Gastrocnemius medialis (tissue), 4 donors: ENCODE results near the gene SLC19A3. TPM values are rescaled to one million over a fixed set of nuclear protein-coding genes. Genes with fewer than 3 reads are reported as not detected.
"Not testable (repeated sequence)": the region's sequence is repeated elsewhere in the genome, so short reads cannot be mapped to it uniquely, and the experiment has no call there.

ENCODE experiments used
- ATAC-seq, 2 donors: fragments of 150-250 bp; one replicate each; pipeline ENCODE4 v1.9.1; 2016
- DNase-seq, 2 donors: peaks; one replicate each; pipeline ENCODE4 v3.0.0-alpha.2; 2019
- H3K27ac ChIP-seq, 4 donors: fragments of 200-600 bp; sonication (generic); 1 replicate in 1 of 4; 2 replicates in 3 of 4; pipeline ENCODE4 v1.5.1; 2016 to 2018; ENCODE audit warnings: mild to moderate bottlenecking in 2 of 4, moderate library complexity in 1 of 4
- H3K27me3 ChIP-seq, 3 donors: fragments of 200-600 bp; sonication (generic) in 2 of 3; 1 replicate in 1 of 3; 2 replicates in 2 of 3; pipeline versions ENCODE4 v1.5.1 to v1.6.0; 2016 to 2019; ENCODE audit warnings: mild to moderate bottlenecking in 1 of 3, moderate library complexity in 1 of 3
- H3K36me3 ChIP-seq, 2 donors: fragments of 200-600 bp; sonication (generic) in 1 of 2; one replicate each; pipeline ENCODE4 v1.5.1; 2017 to 2018
- H3K4me1 ChIP-seq, 2 donors: fragments of 200-600 bp; sonication (generic) in 1 of 2; one replicate each; pipeline ENCODE4 v1.5.1; 2016 to 2017; ENCODE audit warnings: mild to moderate bottlenecking in 2 of 2
- H3K4me3 ChIP-seq, 4 donors: fragments of 200-600 bp; sonication (generic) in 3 of 4; 1 replicate in 1 of 4; 2 replicates in 3 of 4; pipeline ENCODE4 v1.5.1; 2016 to 2019; ENCODE audit warnings: mild to moderate bottlenecking in 2 of 4
- H3K9me3 ChIP-seq, 3 donors: fragments of 200-600 bp; sonication (generic) in 2 of 3; 1 replicate in 1 of 3; 2 replicates in 2 of 3; pipeline ENCODE4 v1.5.1; 2016 to 2019
- CTCF ChIP-seq, 5 experiments: fragments of 450-650 bp in 3 of 5; fragments of 200-600 bp in 2 of 5; sonication (generic) in 2 of 5; IDR thresholded peaks in 4 of 5; conservative IDR thresholded peaks in 1 of 5; 1 replicate in 4 of 5; 2 replicates in 1 of 5; pipeline ENCODE4 v1.5.1; 2016 to 2019; ENCODE audit warnings: antibody characterized with exemption in 5 of 5, mild to moderate bottlenecking in 3 of 5, moderate library complexity in 3 of 5
- POLR2A ChIP-seq, 2 donors: fragments of 450-650 bp; IDR thresholded peaks; one replicate each; pipeline ENCODE4 v1.6.1; 2017; ENCODE audit warnings: antibody characterized with exemption in 2 of 2, mild to moderate bottlenecking in 2 of 2, moderate library complexity in 2 of 2
- in situ Hi-C, 4 donors: fragments of 200-750 bp; cut with MboI; loops; one replicate each; pipeline versions ENCODE4 v1.15.0 to v1.8.0; 2017; ENCODE audit warnings: low sequenced_read_pairs in 4 of 4
- intact Hi-C: fragments of 100-400 bp; cut with DNase I; formaldehyde crosslinking; loops from one replicate; pipeline ENCODE4 v1.15.1; 2023; ENCODE audit warnings: low total_unique reads
- total RNA-seq, 4 donors: library from RNA; depleted of rRNA; stranded (reverse); fragments of >200 nt; gene quantifications; one replicate each; pipeline versions ENCODE4 v1.1.0 to v1.2.3, GENCODE V29; 2016

SLC19A3 gene
- total RNA-seq, 4 donors from 2014 or later = 0.20 to 0.82 (median 0.80) TPM; not detected in 1

- DNase-seq (no peak), ATAC-seq (no peak)
- no peaks in the 10 kb centered on the region for H3K36me3 ChIP-seq
- no peaks in the 10 kb centered on the region for H3K27me3 ChIP-seq
- H3K27ac ChIP-seq = no peak overlapping the region
- no peak overlapping the region for H3K4me3 ChIP-seq
- no peaks in the 10 kb centered on the region for H3K9me3 ChIP-seq
- intact Hi-C loops (no loop called here), in situ Hi-C loops (no loop called here)
- no peaks in the 10 kb centered on the region for H3K4me1 ChIP-seq
- TF ChIP-seq CTCF (IDR thresholded peaks at IDR 0.05 in 4 of 5, conservative IDR thresholded peaks at IDR 0.05 in 1 of 5) = no peak
- TF ChIP-seq POLR2A (IDR thresholded peaks at IDR 0.05) = no peak
Observed at GRCh38 chr2:227671170-227671905, 46.5 kb downstream of the SLC19A3 start.

GRCh38 chr2:227666631-227667170, 51.1 kb downstream of the SLC19A3 start, which contains the start of gene SCYGR5:
Gene SCYGR5 (plus strand): TSS chr2:227666804. CDS start chr2:227666804, 0 bp downstream.
- H3K36me3 ChIP-seq, H3K4me1 ChIP-seq, DNase-seq, ATAC-seq, H3K4me3 ChIP-seq, H3K27me3 ChIP-seq, H3K27ac ChIP-seq, intact Hi-C loops, H3K9me3 ChIP-seq: not testable (repeated sequence)
- in situ Hi-C loops = loop anchor here in 1 of 4 donors (10.0 kb wide), 1 partner anchor 98 kb away; no protein-coding TSS in a partner anchor

DNA sequence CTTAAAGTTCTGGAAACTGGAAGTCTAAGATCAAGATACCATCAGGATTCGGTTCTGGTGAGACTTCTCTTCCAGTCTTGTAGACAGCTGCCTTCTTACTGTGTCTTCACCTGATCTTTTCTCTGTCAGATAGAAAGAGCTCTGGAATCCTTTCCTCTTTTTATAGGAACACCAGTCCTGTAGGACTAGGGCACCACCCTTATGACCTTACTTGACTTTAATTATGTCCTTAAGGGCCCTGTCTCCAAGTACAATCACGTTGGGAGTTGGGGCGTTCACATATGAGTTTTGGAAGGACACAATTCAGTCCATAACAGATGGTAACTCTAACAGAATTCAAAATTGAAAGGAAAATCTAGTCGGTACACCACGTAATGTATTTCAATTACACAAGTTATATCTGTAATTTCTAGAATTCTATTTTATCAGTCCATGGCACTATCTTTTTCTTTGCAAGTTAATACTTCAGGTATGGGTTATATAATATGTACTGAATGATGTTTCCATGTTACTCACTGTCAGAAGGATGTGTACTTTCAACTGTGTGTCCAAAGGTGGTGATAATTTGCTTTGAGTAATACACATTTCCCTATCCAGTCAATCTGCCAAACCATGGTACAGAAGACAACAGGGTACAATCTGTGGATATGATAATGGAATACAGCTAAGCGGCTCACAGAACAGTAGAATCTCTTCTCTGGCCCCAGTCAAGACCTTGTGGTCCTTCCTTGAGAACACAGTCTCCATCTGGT, 52.5 kb downstream of the SLC19A3 start:
- no peaks in the 10 kb centered on the region for H3K9me3 ChIP-seq
- no peak for ATAC-seq
- H3K4me1 ChIP-seq = no peaks in the 10 kb centered on the region
- H3K27me3 ChIP-seq = no peaks in the 10 kb centered on the region
- no peak overlapping the region for H3K27ac ChIP-seq
- in situ Hi-C loops = loop anchor here in 1 of 4 donors (10.0 kb wide), 1 partner anchor 99 kb away; no protein-coding TSS in a partner anchor
- no peak for DNase-seq
- TF ChIP-seq POLR2A (IDR thresholded peaks at IDR 0.05) (no peak), CTCF (IDR thresholded peaks at IDR 0.05 in 4 of 5, conservative IDR thresholded peaks at IDR 0.05 in 1 of 5) (no peak)
- no peaks in the 10 kb centered on the region for H3K36me3 ChIP-seq
- intact Hi-C loops = no loop called here
- no peak overlapping the region for H3K4me3 ChIP-seq

GRCh38 chr2:227661827-227662226, 56.0 kb downstream of the SLC19A3 start:
- Histone ChIP-seq H3K27ac (no peak overlapping the region), H3K4me3 (no peak overlapping the region), H3K9me3 (no peaks in the 10 kb centered on the region), H3K27me3 (no peaks in the 10 kb centered on the region), H3K4me1 (no peaks in the 10 kb centered on the region), H3K36me3 (no peaks in the 10 kb centered on the region)
- in situ Hi-C loops = loop anchor here in 1 of 4 donors (10.0 kb wide), 1 partner anchor 103 kb away; no protein-coding TSS in a partner anchor
- intact Hi-C loops = no loop called here
- ATAC-seq (no peak), DNase-seq (no peak)
- TF ChIP-seq POLR2A (IDR thresholded peaks at IDR 0.05) (no peak), CTCF (IDR thresholded peaks at IDR 0.05 in 4 of 5, conservative IDR thresholded peaks at IDR 0.05 in 1 of 5) (no peak)
